ENCODE results near the gene ZNF770. TPM values are rescaled to one million over a fixed set of nuclear protein-coding genes. Genes with fewer than 3 reads are reported as not detected.
"Not testable (repeated sequence)": the region's sequence is repeated elsewhere in the genome, so short reads cannot be mapped to it uniquely, and the experiment has no call there.

The ZNF770 gene
- total RNA-seq, 1 donor from 2014 or later: 34.7 TPM

DNA sequence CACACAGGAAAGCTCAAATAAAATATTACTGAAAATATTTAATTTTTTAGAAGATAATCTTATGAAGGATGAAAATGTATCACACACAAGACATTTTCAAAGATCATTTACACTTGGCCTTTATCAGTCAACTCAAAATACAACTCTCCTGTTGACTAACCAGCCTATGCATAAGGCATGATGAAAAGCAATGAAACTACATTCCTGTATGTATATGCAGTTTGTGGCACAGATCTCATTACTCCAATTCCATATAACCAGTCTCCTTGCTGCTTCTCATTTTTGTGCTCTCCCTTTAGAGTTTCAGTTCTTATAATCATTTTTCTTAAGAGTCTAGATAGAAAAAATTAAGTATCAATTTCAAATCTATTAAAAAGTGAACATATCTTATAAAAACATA lies 44.4 kb downstream of the ZNF770 start:
- H3K9me3 Mint-ChIP-seq (ENCODE audit: unreplicated experiment): no peaks in the 10 kb centered on the region
- TF ChIP-seq, protein P1, sequence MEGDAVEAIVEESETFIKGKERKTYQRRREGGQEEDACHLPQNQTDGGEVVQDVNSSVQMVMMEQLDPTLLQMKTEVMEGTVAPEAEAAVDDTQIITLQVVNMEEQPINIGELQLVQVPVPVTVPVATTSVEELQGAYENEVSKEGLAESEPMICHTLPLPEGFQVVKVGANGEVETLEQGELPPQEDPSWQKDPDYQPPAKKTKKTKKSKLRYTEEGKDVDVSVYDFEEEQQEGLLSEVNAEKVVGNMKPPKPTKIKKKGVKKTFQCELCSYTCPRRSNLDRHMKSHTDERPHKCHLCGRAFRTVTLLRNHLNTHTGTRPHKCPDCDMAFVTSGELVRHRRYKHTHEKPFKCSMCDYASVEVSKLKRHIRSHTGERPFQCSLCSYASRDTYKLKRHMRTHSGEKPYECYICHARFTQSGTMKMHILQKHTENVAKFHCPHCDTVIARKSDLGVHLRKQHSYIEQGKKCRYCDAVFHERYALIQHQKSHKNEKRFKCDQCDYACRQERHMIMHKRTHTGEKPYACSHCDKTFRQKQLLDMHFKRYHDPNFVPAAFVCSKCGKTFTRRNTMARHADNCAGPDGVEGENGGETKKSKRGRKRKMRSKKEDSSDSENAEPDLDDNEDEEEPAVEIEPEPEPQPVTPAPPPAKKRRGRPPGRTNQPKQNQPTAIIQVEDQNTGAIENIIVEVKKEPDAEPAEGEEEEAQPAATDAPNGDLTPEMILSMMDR (IDR thresholded peaks at IDR 0.05): no peak
- H3K27me3 Mint-ChIP-seq (ENCODE audit: unreplicated experiment): no peaks in the 10 kb centered on the region
- H3K36me3 Mint-ChIP-seq (ENCODE audit: unreplicated experiment): peaks cover 25% of the 10 kb centered on the region
- no peak for DNase-seq (ENCODE audit: extremely low spot score, unreplicated experiment)
- H3K4me3 Mint-ChIP-seq (ENCODE audit: unreplicated experiment): no peak overlapping the region
- H3K27ac Mint-ChIP-seq (ENCODE audit: unreplicated experiment): no peak overlapping the region
- peaks cover 3% of the 10 kb centered on the region for H3K4me1 Mint-ChIP-seq (ENCODE audit: unreplicated experiment)

DNA sequence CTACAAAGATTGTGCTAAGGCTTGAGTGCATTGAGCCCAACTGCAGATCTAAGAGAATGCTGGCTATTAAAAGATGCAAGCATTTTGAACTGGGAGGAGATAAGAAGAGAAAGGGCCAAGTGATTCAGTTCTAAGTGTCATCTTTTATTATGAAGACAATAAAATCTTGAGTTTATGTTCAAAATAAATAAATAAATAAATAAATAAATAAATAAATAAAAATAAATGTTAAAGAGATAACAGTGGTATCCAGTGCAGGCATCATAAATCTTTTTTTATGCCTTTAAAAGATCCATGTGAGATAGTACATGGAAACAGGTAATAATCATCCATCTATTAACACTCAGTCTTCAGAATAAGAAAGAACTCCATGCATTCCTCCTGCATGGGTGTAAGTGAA lies 44.8 kb downstream of the ZNF770 start:
- not testable (repeated sequence) for DNase-seq (ENCODE audit: extremely low spot score, unreplicated experiment); H3K4me3 Mint-ChIP-seq (ENCODE audit: unreplicated experiment); H3K4me1 Mint-ChIP-seq (ENCODE audit: unreplicated experiment); H3K27me3 Mint-ChIP-seq (ENCODE audit: unreplicated experiment); H3K27ac Mint-ChIP-seq (ENCODE audit: unreplicated experiment); H3K9me3 Mint-ChIP-seq (ENCODE audit: unreplicated experiment)
- peaks cover 27% of the 10 kb centered on the region for H3K36me3 Mint-ChIP-seq (ENCODE audit: unreplicated experiment)

DNA sequence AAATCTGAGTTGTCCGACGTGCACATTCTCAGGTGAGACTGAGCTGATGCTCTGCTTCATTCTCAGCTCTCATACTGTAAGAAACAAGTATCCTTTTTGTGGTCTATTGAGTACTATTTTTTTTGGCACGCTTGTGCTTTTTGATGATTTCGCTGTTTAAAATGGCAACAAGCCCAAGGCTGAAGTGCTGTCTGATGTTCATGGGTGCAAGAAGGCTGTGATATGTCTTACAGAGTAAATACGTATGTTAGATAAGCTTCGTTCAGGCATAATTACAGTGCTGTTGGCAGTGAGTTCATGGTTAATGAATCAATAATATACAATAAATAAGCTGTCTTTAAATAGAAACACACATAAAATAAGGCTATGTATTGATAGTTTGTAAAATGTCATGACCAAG lies 45.7 kb downstream of the ZNF770 start:
- Mint-ChIP-seq H3K9me3 (ENCODE audit: unreplicated experiment) (no peaks in the 10 kb centered on the region), H3K27ac (ENCODE audit: unreplicated experiment) (no peak overlapping the region), H3K4me3 (ENCODE audit: unreplicated experiment) (no peak overlapping the region), H3K27me3 (ENCODE audit: unreplicated experiment) (no peaks in the 10 kb centered on the region), H3K36me3 (ENCODE audit: unreplicated experiment) (peaks cover 30% of the 10 kb centered on the region), H3K4me1 (ENCODE audit: unreplicated experiment) (peaks cover 3% of the 10 kb centered on the region)
- TF ChIP-seq, protein P1 (IDR thresholded peaks at IDR 0.05): no peak
- DNase-seq (ENCODE audit: extremely low spot score, unreplicated experiment): no peak

DNA sequence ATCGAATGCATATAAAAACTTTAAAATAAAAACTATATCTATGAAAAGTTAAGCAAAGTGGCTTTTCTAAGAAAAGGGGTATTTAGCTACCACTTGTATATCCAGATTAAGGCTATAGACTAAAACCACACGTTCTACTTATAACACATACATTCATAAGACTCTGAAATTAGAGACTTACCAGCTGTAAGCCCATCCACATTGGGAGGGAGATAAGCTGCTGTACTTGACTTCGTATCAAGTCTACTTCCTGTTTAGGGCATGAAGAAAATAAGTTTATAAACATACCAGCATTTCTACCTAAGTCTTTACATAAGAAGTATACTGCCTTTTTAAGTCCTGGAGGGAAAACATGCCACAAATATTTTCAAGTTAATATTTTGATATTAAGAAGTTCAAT lies 46.3 kb downstream of the ZNF770 start:
- H3K27ac Mint-ChIP-seq (ENCODE audit: unreplicated experiment): no peak overlapping the region
- no peaks in the 10 kb centered on the region for H3K27me3 Mint-ChIP-seq (ENCODE audit: unreplicated experiment)
- TF ChIP-seq, protein P1 (IDR thresholded peaks at IDR 0.05): no peak
- H3K9me3 Mint-ChIP-seq (ENCODE audit: unreplicated experiment): no peaks in the 10 kb centered on the region
- no peak for DNase-seq (ENCODE audit: extremely low spot score, unreplicated experiment)
- H3K4me3 Mint-ChIP-seq (ENCODE audit: unreplicated experiment): no peak overlapping the region
- H3K36me3 Mint-ChIP-seq (ENCODE audit: unreplicated experiment): peaks cover 30% of the 10 kb centered on the region
- peaks cover 3% of the 10 kb centered on the region for H3K4me1 Mint-ChIP-seq (ENCODE audit: unreplicated experiment)

DNA sequence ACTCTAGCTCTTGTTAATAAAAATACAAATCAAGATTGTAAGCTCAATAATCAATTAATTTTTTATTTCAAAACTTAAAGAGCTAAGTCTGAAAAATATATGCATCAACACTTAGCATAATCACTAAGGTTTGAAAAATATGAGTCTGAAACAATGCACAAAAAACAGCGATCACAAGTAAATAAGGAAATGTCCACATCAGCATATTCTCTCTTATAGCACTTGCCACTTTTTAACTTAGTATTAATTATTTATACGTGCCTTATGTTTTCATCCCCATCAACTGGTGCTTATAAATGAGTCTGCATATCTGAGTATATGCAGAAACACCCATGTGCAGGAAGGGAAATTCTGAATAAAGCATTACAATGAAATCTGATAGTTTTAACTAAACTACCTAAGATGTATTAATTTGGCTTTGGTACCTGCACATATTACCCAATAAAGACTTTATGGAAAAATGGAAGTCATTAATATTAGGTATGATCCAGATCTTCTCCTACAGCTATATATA lies 46.8 kb downstream of the ZNF770 start:
- H3K4me1 Mint-ChIP-seq (ENCODE audit: unreplicated experiment): peaks cover 3% of the 10 kb centered on the region
- no peaks in the 10 kb centered on the region for H3K27me3 Mint-ChIP-seq (ENCODE audit: unreplicated experiment)
- no peak overlapping the region for H3K27ac Mint-ChIP-seq (ENCODE audit: unreplicated experiment)
- peaks cover 31% of the 10 kb centered on the region for H3K36me3 Mint-ChIP-seq (ENCODE audit: unreplicated experiment)
- TF ChIP-seq, protein P1 (IDR thresholded peaks at IDR 0.05): no peak
- H3K4me3 Mint-ChIP-seq (ENCODE audit: unreplicated experiment): no peak overlapping the region
- H3K9me3 Mint-ChIP-seq (ENCODE audit: unreplicated experiment): no peaks in the 10 kb centered on the region
- no peak for DNase-seq (ENCODE audit: extremely low spot score, unreplicated experiment)

Data from osteocyte (in vitro differentiated cells).